ENCODE results near the gene TBCD.
A peak's percentile ranks its signal among the peaks of the same experiment; 100 is the strongest.

TBCD gene

GRCh38 chr17:82718986-82719685, 32.7 kb upstream of the TBCD start:
- peaks cover 12% of the 10 kb centered on the region for H3K4me1 Mint-ChIP-seq (ENCODE audit: low read depth)
- H3K27ac Mint-ChIP-seq: no peak overlapping the region
- H3K27me3 Mint-ChIP-seq (ENCODE audit: low read depth): no peaks in the 10 kb centered on the region
- H3K36me3 Mint-ChIP-seq (ENCODE audit: low read depth): peaks cover 19% of the 10 kb centered on the region
- H3K4me3 Mint-ChIP-seq: no peak overlapping the region
- H3K9me3 Mint-ChIP-seq: no peaks in the 10 kb centered on the region

GRCh38 chr17:82720204-82720603, 31.7 kb upstream of the TBCD start:
- Mint-ChIP-seq H3K4me1 (ENCODE audit: low read depth) (peaks cover 12% of the 10 kb centered on the region), H3K36me3 (ENCODE audit: low read depth) (peaks cover 19% of the 10 kb centered on the region), H3K4me3 (no peak overlapping the region), H3K27ac (no peak overlapping the region), H3K9me3 (no peaks in the 10 kb centered on the region), H3K27me3 (ENCODE audit: low read depth) (no peaks in the 10 kb centered on the region)

- Mint-ChIP-seq H3K4me3 (no peak overlapping the region), H3K27me3 (ENCODE audit: low read depth) (no peaks in the 10 kb centered on the region), H3K27ac (no peak overlapping the region), H3K9me3 (no peaks in the 10 kb centered on the region), H3K4me1 (ENCODE audit: low read depth) (peaks cover 6% of the 10 kb centered on the region), H3K36me3 (ENCODE audit: low read depth) (peaks cover 20% of the 10 kb centered on the region)
Measured at GRCh38 chr17:82722341-82723013, 29.4 kb upstream of the TBCD start.

- Mint-ChIP-seq H3K36me3 (ENCODE audit: low read depth) (peaks cover 21% of the 10 kb centered on the region), H3K27ac (no peak overlapping the region), H3K4me3 (no peak overlapping the region), H3K27me3 (ENCODE audit: low read depth) (no peaks in the 10 kb centered on the region), H3K9me3 (no peaks in the 10 kb centered on the region), H3K4me1 (ENCODE audit: low read depth) (no peaks in the 10 kb centered on the region)
Measured at GRCh38 chr17:82723169-82723807, 28.6 kb upstream of the TBCD start.

- Mint-ChIP-seq H3K4me3 (no peak overlapping the region), H3K4me1 (ENCODE audit: low read depth) (no peaks in the 10 kb centered on the region), H3K27ac (no peak overlapping the region), H3K27me3 (ENCODE audit: low read depth) (no peaks in the 10 kb centered on the region), H3K9me3 (no peaks in the 10 kb centered on the region), H3K36me3 (ENCODE audit: low read depth) (peaks cover 28% of the 10 kb centered on the region)
Measured at GRCh38 chr17:82726427-82726826, 25.4 kb upstream of the TBCD start.

- Mint-ChIP-seq H3K27me3 (ENCODE audit: low read depth) (no peaks in the 10 kb centered on the region), H3K4me3 (no peak overlapping the region), H3K4me1 (ENCODE audit: low read depth) (no peaks in the 10 kb centered on the region), H3K36me3 (ENCODE audit: low read depth) (peaks cover 35% of the 10 kb centered on the region), H3K9me3 (peaks cover 8% of the 10 kb centered on the region), H3K27ac (no peak overlapping the region)
Measured at GRCh38 chr17:82729479-82730260, 22.2 kb upstream of the TBCD start.

GRCh38 chr17:82732118-82732743, 19.6 kb upstream of the TBCD start:
- Mint-ChIP-seq H3K27me3 (ENCODE audit: low read depth) (no peaks in the 10 kb centered on the region), H3K9me3 (peaks cover 8% of the 10 kb centered on the region), H3K4me1 (ENCODE audit: low read depth) (no peaks in the 10 kb centered on the region), H3K36me3 (ENCODE audit: low read depth) (peaks cover 35% of the 10 kb centered on the region), H3K27ac (no peak overlapping the region), H3K4me3 (no peak overlapping the region)

GRCh38 chr17:82734987-82735866, 16.6 kb upstream of the TBCD start, which contains the start of gene FN3K:
Gene FN3K, plus strand, starts transcription at chr17:82735615. Its CDS starts 22 bp downstream, at chr17:82735637.
- Mint-ChIP-seq H3K4me3 (peak within 1 kb of the TSS; percentile 50), H3K27ac (no peak within 1 kb of the TSS), H3K36me3 (ENCODE audit: low read depth) (peaks cover 29% of the 10 kb centered on the region), H3K9me3 (peaks cover 14% of the 10 kb centered on the region), H3K27me3 (ENCODE audit: low read depth) (no peaks in the 10 kb centered on the region), H3K4me1 (ENCODE audit: low read depth) (no peaks in the 10 kb centered on the region)

- Mint-ChIP-seq H3K27ac (no peak overlapping the region), H3K9me3 (peaks cover 27% of the 10 kb centered on the region), H3K4me1 (ENCODE audit: low read depth) (no peaks in the 10 kb centered on the region), H3K4me3 (no peak overlapping the region), H3K27me3 (ENCODE audit: low read depth) (no peaks in the 10 kb centered on the region), H3K36me3 (ENCODE audit: low read depth) (peaks cover 37% of the 10 kb centered on the region)
Measured at GRCh38 chr17:82736511-82737185, 15.2 kb upstream of the TBCD start.

GRCh38 chr17:82737967-82738877, 13.6 kb upstream of the TBCD start:
- Mint-ChIP-seq H3K27me3 (ENCODE audit: low read depth) (no peaks in the 10 kb centered on the region), H3K9me3 (peaks cover 28% of the 10 kb centered on the region), H3K4me3 (no peak overlapping the region), H3K27ac (no peak overlapping the region), H3K36me3 (ENCODE audit: low read depth) (peaks cover 31% of the 10 kb centered on the region), H3K4me1 (ENCODE audit: low read depth) (no peaks in the 10 kb centered on the region)

GRCh38 chr17:82740906-82741759, 10.7 kb upstream of the TBCD start:
- Mint-ChIP-seq H3K4me3 (no peak overlapping the region), H3K36me3 (ENCODE audit: low read depth) (peaks cover 23% of the 10 kb centered on the region), H3K9me3 (peaks cover 25% of the 10 kb centered on the region), H3K27me3 (ENCODE audit: low read depth) (no peaks in the 10 kb centered on the region), H3K4me1 (ENCODE audit: low read depth) (no peaks in the 10 kb centered on the region), H3K27ac (no peak overlapping the region)
